NB4 (cell line): ENCODE data around the gene DPP10.

Experiments
- MAX ChIP-seq: IDR thresholded peaks from 2 replicates; pipeline ENCODE4 v1.6.1; 2011; ENCODE audit warnings: low read depth, low read length
- MYC ChIP-seq: IDR thresholded peaks from 2 replicates; pipeline ENCODE4 v1.6.1; 2011; ENCODE audit warnings: low read depth, low read length
- POLR2A ChIP-seq: IDR thresholded peaks from 2 replicates; pipeline ENCODE4 v1.6.1; 2011; ENCODE audit warnings: mild to moderate bottlenecking; ENCODE audit not compliant: insufficient read length; ENCODE audit errors: extremely low read depth
- TF ChIP-seq, protein P1 (sequence below): IDR thresholded peaks from one replicate; pipeline ENCODE4 v1.5.1; 2012; ENCODE audit warnings: low read depth, low read length

DNA sequence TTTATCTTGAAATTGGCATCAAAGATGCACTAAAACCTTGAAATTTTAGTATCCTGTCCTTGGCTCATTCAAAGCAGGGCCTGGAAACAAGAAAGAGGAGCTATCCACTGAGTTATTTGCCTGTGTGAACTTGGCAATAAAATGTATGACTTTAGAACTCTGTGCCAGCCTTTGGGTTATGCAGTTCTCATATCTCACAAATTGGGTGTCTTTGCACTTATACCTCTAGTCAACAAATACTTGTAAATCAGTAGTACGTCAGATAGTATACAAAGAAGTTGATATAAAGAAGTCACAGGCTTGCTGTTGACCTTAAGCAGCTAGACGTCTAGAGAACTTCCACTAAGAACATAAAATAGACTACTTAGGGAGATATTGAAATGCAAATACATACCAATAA lies 1331.9 kb downstream of the DPP10 start:
- TF ChIP-seq POLR2A (no peak), MYC (no peak), MAX (no peak)
- TF ChIP-seq, protein P1, sequence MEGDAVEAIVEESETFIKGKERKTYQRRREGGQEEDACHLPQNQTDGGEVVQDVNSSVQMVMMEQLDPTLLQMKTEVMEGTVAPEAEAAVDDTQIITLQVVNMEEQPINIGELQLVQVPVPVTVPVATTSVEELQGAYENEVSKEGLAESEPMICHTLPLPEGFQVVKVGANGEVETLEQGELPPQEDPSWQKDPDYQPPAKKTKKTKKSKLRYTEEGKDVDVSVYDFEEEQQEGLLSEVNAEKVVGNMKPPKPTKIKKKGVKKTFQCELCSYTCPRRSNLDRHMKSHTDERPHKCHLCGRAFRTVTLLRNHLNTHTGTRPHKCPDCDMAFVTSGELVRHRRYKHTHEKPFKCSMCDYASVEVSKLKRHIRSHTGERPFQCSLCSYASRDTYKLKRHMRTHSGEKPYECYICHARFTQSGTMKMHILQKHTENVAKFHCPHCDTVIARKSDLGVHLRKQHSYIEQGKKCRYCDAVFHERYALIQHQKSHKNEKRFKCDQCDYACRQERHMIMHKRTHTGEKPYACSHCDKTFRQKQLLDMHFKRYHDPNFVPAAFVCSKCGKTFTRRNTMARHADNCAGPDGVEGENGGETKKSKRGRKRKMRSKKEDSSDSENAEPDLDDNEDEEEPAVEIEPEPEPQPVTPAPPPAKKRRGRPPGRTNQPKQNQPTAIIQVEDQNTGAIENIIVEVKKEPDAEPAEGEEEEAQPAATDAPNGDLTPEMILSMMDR, result no peak
